ENCODE results near the gene CENPP.
A peak's percentile ranks its signal among the peaks of the same experiment; 100 is the strongest.

Gene CENPP

DNA sequence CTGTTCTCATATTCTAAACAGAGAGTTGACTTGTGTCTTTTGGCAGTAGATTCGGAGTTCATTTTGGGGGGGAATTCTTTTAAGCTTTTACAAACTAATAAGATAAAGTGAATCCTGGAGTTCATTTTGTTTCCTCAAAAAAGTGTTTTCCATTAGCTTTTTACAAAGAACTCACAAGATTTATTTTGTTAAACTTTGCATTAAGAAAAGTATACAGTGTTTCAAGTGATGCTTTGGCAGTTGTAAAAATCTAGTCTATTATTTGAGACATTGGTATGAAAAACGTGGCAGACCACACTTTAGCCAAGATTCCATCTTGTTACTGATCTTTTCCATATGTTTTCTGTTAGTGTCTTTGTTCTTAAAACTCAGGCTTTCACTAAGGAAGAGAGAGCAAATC lies 99.7 kb downstream of the CENPP start:
- DNase-seq (ENCODE audit: low read depth): no peak

- DNase-seq (ENCODE audit: low read depth): no peak
Observed at GRCh38 chr9:92426501-92427145, 100.9 kb downstream of the CENPP start.

DNA sequence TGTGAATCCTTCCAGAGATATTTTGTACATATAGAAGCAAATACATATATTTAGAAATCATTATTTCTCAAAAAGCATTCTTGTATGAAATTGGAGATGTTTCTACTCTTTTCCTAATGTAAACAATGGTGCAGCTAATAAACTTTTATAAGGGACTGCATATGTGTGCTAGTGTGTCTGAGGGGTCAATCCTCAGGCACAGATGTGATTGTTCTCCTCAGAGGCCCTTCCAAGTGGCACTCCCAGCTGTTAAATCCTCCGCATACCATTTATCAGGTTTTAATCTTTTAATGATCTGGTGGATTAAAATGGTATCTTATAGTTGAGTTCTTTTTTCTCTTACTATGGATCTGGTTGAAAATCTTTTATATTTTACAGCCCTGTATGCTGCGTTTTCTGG lies 104.1 kb downstream of the CENPP start:
- no peak for DNase-seq (ENCODE audit: low read depth)

DNA sequence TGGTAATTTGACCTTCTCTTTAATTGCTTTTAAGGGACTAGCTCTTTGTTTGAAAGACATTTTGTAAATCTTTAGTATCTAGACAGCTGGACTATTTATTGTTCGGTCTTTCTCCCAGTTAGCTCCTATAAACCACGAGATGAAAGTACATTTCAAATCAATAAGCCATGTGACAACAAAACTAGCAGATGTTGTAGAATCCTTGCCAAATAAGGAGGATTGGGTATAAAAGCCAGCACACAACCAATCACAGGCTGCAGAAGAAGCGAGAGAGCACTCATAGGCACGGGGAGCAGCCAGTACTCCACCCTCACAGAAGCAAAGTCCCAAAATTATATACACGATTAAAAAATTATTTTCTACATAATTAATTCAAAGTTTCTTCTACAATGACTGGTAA lies 106.6 kb downstream of the CENPP start:
- DNase-seq (ENCODE audit: low read depth): no peak

GRCh38 chr9:92432972-92433548 lies 107.3 kb downstream of the CENPP start:
- DNase-seq (ENCODE audit: low read depth): no peak

DNA sequence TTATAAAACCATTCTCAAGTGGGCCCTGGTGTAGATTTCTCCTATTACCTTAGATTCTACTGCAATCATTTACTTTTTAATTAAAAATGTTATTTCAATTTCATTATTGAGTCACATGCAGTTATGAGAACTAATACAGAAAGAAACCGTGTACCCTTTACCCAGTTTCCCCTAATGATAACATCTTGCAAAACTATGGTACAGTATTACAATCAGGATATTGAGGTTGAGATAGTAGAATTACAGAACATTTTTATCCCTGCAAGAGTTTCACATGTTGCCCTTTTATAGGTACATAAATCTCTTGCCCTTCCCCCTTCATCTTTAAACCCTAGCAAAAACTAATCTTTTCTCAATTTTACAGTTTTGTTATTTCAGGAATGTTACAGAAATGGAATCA lies 109.5 kb downstream of the CENPP start:
- no peak for DNase-seq (ENCODE audit: low read depth)

DNA sequence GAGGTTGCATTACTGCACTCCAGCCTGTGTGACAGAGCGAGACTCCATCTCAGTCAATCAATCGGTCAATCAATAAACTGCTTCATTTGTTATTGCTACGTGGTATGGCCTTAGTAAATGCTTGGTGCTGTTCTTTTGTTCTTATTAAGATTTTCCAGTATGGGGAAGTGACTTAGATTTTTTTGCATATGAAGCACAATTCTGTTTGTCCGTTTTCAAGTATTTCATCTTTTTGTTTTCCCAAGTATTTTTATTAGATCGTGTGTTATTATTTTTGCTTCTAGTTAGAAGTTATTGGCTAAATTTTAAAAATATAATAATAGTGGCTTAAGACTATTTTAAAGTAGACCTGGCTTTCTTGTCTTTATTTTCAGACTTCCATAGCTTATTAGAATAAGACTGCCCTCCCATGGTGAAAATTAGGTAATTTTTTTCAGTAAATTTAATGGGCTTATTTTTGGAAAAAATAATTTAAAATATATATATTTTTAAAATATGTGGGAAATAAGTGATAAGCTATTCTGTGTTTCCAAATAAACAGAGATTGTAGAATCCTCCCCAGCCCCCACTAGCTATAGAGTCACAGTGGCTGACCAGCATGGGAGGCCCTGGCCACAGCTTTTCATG lies 113.3 kb downstream of the CENPP start:
- no peak for DNase-seq (ENCODE audit: low read depth)

DNA sequence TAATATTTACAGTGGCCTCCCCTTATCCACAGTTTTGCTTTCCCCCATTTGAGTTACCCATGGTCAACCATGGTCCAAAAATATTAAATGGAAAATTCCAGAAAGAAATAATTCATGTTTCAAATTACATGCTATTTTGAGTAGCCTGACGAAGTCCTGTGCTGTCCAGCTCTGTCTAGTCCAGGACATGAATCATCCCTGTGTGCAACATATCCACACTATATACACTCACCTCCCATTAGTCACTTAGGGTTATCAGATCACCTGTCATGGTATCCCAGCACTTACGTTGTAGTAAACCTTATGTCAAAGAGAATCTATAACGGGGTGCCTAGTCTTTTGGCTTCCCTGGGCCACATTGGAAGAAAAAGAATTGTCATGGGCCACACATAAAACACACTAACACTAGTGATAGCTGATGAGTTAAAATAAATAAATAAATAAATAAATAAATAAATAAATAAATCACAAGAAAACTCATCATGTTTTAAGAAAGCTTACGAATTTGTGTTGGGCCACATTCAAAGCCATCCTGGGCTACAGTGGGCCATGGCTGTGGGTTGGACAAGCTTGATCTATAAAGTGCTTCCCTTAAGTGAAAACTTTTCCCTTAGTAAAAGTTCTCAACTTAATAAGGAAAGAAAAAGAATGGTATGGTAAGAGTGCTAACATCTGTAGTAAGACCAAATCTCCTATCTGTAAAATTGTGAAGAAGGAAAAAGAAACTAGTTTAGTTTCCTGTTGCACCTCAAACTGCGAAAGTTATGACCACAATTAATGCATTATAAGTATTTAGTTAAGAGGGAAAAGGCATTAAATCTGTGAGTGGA lies 114.4 kb downstream of the CENPP start:
- DNase-seq (ENCODE audit: low read depth): peak; percentile 85

GRCh38 chr9:92440751-92441046 lies 114.9 kb downstream of the CENPP start:
- no peak for DNase-seq (ENCODE audit: low read depth)

GRCh38 chr9:92444841-92445240 lies 119.1 kb downstream of the CENPP start:
- DNase-seq (ENCODE audit: low read depth): no peak

GRCh38 chr9:92446536-92446935 lies 120.8 kb downstream of the CENPP start:
- DNase-seq (ENCODE audit: low read depth): no peak

GRCh38 chr9:92455217-92455616 lies 129.5 kb downstream of the CENPP start:
- DNase-seq (ENCODE audit: low read depth): no peak

- no peak for DNase-seq (ENCODE audit: low read depth)
Observed at GRCh38 chr9:92457576-92457975, 131.8 kb downstream of the CENPP start.

DNA sequence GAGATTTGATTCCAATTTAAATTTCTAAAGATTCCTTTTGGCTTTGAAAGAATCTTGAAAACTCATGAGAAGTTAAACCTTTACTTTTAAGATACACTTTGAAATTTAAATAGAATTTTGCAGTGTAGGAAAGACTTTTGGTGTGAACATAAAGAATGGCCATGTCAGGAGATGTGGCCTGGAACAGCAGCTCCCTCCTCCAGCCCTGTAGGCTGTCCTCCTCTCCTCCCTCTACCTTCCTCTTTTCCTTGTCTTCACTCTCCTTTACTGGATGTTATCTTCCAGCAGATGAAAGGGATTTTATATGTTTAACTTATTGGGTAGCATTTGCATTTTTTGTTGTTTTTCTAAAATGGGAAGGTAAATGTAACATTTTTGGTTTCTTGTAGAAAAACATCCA lies 137.6 kb downstream of the CENPP start:
- no peak for DNase-seq (ENCODE audit: low read depth)

GRCh38 chr9:92463984-92464383 lies 138.2 kb downstream of the CENPP start:
- peak; percentile 88 for DNase-seq (ENCODE audit: low read depth)

DNA sequence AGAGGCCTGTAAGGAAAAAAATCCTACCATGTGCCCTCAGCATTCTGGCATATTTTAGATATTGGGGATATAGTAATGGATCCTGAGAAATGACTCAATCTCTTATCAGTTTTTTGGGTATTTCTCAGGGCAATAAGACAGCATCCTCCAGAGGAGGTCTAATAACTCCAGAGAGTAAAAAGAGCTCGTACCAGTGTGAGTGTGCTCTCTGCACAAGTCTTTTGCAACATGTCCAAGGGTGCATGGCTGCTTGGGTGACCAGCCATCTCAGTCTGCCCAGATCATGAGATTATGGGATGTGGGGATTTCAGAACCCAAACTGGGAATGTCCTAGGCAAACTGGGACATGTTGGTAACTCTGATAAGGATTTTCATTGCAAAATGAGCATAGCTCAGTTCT lies 141.3 kb downstream of the CENPP start:
- DNase-seq (ENCODE audit: low read depth): no peak

GRCh38 chr9:92467511-92467910 lies 141.8 kb downstream of the CENPP start:
- no peak for DNase-seq (ENCODE audit: low read depth)

- no peak for DNase-seq (ENCODE audit: low read depth)
Observed at GRCh38 chr9:92468206-92468605, 142.5 kb downstream of the CENPP start.

DNA sequence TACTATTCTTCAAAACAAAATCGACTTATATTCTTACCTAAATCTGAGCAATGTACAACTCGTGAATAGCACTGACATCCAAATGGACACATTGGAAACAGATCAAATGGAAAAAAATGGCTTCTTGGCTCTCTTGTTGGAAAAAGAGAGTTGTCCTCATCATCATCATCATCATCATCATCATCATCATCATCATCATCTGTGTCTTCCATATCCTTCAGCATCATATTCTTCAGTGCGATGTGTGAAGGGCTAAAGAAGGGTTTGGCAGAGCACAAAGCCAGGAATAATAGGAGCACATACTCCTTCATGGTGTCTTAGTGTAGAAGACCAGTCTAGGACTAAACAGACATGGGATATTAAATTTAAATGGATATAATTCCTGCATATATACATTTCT lies 148.8 kb downstream of the CENPP start:
- DNase-seq (ENCODE audit: low read depth): no peak

DNA sequence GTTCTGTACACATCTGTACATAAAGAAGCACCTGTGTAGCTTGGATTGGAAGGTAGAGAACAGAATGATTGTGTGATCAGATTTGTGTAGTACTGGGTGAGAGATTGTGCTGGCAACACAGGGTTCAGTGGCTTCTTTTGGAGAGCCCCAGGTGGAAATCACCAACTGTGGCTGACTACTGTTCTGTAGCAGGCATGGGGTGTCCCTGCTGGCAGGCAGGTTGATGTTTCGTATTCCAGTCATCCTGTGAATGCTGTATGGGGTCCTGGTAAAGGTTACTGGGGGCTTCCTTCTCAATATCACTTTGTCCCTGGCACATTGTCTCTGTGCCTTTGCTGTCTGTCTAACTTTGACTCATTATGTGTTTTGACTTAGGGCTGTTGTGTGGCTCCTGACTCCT lies 151.2 kb downstream of the CENPP start:
- no peak for DNase-seq (ENCODE audit: low read depth)

- no peak for DNase-seq (ENCODE audit: low read depth)
Observed at GRCh38 chr9:92478783-92479182, 153.0 kb downstream of the CENPP start.

GRCh38 chr9:92479346-92479745 lies 153.6 kb downstream of the CENPP start:
- no peak for DNase-seq (ENCODE audit: low read depth)

DNA sequence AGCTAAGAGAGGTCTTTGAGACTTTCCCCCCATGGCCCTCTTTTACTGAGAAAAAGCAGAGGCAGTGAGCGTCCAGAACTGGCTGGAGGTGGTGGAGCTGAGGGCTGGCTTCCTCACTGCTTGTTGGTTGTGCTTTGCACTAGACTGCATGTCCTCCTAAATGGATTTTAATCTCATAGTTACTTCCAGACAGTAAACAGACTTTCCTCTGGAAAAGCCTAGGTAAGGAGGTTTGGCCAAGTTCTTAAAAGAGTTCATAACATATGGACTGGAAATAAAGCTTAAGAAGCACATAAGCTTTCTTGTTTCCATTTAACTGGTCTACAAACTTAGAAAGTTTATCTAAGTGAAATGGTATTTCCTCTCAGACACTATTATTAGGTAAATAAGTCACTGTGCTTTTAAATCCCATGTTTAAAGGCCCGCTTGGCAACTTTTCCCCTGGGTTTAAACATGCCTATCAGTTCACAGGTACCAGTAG lies 154.6 kb downstream of the CENPP start:
- no peak for DNase-seq (ENCODE audit: low read depth)
